Measurements from ENCODE around the gene FASTK.

The FASTK gene

DNA sequence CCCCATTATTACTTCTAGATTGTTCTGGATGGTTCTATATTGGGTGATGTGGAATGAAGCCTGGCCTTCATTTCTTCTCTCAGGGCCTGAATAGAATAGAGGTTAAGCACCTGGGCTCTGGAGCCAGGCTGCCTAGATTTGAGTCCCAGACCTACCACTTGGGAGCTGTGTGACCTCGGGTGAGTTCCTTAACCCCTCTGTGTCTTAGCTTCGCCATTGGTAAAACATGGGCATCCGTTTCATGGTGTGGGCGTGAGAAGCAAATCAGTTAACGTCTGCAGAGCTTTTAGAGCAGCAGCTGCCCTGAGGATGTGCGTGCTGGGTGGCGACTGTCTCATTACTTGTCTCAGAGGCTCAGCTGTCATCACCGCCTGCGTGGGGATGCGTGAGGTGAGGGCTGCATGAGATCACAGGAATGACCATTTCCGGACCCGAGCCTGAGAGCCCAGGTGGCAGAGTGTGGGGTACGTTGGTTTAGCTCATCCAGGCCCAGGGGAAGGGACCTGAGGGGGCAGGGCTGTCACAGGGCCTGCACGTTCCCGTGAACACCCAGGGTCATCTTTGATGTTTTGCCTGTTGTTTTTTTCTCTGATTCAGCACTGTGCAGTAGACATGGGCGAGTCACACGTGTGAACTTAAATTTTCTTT is 15.3 kb upstream of the FASTK start:
- FAIRE-seq, result no peak

DNA sequence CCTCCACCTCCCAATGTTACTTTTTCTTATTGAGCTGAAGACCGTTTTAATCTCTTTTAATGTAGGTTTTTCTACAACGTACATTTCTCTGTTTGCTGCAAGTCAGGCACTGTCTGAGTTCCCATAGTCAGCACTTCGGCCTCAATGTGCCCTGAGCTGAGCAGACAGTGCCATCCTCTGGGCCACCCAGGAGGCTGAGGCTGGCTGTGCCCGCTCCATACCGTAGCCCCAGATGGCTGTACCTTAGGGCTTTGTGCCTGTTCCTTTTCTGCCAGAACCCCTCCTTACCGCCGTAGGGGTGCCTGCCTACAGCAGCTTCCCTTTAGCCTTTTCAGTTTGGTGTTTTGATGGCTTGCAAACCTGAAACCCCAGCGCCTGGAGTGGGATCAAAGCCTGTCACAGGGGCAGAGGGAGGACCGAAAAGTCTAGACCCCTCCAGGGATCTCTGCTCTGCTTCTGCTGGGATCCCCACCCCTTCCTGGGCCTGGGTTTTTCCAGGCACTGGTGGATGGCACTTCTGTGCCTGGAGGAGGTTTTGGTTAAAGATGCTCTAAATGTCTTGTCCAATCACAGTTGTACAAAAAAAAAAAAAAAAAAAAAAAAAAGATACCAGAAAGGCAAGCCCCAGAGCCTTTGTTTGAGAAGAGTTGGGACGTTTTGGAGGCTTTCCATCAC is 14.7 kb upstream of the FASTK start:
- FAIRE-seq, result no peak

DNA sequence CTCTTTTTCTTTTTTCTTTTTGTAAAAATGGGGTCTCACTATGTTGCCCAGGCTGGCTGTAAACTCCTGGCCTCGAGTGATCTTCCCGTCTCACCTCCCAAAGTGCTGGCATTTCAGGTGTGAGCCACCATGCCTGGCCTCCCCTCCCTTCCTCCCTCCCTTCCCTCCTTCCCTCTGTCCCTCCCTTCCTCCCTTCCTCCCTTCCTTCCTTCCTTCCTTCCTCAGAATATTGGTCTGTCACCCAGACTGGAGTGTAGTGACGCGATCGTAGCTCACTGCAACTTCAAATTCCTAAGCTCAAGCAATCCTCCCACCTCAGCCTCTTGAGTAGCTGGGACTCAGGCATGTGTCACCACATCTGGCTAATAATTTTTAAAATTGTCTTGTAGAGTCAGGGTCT is 14.1 kb upstream of the FASTK start:
- no peak for FAIRE-seq

DNA sequence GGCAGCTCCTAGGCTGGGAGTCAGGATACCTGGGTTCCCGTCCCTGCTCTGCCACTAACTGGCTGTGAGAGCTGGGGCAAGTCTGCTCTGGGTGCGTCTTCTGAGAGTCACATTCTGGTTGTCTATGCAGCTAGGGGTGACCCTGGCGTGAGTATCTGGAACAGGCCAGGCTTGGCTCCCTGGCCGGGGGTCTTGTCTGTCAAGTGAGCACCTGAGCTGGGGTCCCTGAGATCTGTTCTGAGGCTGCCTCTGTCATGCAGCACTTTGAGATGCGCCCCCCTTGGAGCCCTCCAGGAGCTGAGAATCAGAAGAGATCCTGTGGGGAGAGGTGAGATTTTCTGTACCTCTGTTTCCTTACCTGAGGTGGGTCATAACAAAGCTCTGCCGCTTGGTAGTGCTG is 13.1 kb upstream of the FASTK start:
- no peak for FAIRE-seq

DNA sequence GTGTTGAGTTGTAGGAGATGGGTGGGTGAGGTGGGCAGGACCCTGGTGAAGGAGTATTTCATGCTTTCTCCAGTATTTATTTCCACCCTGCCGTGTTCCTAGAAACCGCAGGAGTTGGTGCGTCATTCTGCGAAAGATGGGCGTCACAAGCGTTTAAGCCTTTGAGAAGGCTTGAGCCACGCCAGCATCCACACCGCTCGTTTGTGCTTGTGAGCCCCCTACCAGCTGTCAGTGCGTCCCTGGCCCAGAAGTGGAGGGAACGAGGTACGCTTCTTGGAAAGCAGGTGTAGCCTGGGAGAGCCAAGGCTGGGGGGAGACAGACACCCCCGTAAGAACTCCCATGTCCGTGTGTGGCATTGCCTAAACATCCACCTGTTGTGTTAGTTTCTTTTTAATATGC is 11.4 kb upstream of the FASTK start:
- no peak for FAIRE-seq

DNA sequence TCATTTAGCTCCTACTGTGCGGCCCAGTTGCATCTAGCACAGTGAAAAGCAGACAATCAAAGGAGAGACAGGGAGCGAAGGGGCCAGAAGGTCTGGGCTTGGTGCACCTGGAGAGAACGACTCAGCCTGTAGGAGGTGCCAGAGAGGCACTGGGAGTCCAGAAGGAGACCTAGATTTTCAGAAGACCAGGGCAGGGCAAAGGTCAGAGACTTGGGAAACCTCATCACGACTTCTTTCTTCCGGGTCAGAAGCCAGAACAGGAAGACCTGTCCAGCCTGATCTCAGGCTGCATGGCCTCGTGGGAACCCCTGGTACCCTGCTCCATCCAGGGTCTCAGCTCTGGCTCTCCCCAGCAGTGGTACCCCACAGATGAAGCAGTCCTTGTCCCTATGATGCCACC is 10.8 kb upstream of the FASTK start:
- FAIRE-seq, result no peak

DNA sequence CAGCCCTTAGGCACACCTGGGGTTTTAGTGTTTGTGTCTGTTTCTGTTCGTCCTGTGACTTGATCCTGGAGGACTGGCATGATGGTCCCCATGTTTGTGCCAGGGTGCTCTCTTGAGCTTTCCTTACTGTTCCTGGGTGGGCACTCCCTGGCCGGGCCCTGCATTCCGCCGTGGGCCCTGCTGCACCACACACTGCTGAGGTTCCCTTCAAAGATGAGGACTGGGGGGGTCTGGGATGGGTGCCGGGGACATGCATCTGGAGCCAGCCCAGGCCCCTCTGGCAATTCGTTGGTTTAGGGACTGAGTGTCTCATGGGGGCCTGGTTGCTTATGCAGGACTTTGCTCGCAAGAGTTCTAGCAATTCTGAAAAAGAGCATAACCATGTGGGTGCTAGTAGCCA is 10.4 kb upstream of the FASTK start:
- no peak for FAIRE-seq

DNA sequence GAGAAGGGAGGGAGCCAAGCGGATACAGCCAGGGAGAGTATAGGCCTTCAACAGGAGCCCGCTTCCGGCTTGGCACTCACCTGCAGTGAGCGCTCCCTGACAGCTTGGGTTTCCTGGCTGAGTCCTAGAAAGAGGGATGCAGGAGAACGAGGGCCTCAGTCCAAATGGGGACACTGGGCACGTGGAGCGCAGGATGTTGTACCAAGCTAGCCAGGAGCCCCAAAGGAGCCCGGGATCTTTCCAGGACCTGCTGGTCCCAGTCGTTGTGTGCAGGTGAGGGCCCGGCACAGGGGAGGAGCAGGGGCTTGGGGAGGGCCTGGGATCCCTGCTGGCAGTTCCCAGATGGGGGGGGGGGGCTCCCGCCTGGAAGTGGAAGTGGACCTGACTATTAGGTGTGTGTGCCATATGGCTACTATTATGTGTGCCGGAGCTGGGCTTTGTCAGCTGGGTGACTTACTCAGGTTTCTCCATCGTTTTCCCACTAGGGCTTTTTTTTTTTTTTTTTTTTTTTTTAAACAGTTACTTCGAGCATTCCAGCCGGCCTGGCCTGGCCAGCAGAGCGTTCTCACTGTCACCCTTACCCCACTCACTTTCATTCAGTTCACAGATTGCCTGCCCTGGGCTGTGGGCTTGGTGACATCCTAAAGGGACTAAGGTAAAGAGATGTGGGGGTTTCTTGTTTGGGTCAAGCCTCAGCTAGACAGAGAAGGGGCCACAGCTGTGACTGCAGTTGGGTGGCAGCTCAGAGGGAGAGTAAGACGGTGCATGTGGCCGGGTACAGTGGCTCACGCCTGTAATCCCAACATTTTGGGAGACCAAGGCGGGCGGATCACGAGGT is 9.5 kb upstream of the FASTK start:
- FAIRE-seq, result no peak

DNA sequence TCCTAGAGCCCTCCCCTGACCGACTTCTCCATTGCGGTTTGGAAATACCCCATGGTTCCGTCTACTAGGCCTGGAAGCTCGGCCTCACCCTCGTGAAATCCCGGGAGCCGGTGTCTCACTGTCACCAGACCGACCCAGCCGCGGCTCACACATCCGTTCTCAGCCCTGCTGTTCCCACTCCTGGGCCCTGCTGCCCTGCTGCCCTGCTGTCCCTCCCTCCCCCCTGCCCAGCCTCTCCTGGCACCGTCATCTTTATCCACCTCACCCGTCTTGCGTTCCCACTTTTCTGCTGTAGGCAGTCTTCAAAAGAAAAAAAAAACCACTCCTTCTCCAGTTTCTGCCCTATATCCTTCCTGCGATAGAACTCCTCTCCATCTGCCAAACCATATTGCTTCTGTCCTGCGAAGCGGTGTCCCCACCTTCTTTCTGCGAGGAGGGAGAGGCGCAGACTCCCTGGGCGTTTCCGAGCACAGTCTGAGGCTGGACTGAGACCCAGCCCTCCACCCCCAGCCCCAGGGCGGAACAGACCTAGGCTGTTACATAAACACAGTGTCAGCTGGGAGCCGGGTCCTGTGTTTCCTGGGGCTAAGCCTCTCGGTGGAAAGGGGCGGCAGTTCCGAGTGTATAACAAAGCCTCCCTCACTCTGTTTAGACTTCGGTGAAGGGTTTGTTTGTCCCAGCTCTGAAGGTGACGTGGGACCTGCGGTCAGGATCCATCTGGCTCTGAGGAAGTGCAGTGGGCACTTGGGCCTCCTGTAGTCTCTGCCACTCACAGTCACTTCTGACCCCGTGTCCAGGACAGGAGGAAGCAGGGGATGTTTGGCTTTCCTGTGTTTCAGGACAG is 8.5 kb upstream of the FASTK start:
- FAIRE-seq, result no peak

DNA sequence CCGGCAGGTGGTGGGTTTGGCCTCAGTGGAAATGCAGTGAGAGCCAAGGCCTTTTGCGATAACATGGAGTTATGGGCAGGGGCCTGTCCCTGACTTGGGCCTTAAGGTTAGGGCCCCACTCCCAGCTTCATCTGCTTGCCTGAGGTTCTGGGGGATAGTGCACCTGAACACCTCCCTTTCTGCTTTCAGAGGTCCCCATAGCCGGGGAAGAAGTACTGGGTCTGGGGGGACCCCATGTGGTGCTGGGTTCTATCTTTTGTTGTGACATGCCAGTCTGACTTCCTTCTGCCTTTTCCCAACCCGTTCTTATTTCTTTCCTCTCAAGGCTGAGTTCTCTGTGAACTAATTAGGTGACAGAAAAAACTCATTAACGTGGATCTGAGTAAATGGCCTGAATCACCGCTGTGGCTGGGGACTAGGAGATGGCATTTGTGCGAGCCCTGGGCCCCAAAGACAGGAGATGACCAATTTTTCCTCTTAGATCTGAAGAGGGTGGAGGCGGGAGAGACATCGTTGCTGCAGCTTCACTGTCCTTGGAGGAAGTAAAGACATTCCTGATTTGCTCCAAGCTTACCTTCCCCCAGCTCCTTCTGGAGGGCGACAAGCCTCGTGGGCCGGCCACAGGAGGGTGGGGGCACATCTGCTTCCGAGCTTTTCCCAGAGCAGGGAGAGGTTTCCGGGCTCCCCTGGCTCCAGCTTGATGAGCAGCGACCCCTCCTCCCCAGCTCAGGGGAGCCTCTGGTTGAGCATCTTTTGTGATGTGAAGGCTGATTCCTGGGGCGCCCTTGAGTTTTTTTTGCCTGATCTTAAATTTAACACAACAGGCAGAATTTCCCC is 7.6 kb upstream of the FASTK start:
- no peak for FAIRE-seq

DNA sequence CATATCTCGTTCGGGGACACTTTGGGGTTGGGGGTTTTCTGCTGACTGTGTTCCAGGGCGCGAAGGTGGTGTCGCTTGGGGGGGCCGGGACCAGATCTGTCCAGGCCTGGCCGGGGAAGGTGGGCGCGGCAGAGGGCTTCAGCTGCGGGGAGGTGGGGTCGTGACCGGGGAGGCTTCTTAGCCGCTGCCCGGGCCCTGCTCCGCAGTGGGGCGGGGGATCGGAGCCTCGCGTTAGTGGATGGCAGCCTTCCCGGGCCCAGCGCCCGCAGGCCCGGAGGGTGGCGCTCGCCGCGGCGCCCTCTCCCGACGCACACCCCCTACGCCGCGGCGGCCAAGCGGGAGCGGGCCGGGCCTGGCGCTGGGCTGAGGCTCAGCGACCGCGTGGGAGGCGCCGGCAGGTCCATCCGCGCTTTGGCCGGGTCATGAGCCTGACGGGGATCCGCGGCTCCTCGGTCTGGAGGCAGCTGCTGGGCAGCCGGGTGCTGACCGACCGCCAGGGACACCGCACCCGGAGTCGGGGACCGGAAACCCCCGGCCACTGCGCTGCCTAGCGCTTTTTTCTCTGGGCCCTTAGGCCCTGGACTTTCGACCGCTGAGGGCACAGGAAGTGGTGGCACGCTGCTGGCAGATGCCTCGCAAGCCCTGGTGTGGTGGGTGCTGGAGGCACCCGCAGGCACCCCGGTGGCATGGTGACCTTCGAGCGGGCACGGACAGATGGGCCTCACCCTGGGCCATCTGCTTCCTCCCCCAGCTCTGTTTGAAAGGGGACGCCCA is 6.8 kb upstream of the FASTK start:
- no peak for FAIRE-seq

DNA sequence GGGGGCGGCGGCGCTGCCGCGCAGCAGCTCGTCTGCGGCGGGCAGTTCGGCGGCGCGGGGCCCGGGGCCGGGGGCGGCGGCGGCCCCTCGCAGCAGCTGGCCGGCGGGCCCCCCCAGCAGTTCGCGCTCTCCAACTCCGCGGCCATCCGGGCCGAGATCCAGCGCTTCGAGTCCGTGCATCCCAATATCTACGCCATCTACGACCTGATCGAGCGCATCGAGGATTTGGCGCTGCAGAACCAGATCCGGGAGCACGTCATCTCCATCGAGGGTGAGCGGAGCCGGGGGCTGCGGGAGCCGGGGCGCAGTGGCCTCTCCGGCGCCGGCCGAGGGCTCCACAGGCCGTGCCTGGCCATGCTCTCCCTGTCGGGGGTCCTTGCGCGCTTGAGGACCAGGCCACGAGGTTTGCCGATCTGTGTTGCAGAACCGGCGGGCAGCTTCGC is 6.2 kb upstream of the FASTK start:
- no peak for FAIRE-seq

DNA sequence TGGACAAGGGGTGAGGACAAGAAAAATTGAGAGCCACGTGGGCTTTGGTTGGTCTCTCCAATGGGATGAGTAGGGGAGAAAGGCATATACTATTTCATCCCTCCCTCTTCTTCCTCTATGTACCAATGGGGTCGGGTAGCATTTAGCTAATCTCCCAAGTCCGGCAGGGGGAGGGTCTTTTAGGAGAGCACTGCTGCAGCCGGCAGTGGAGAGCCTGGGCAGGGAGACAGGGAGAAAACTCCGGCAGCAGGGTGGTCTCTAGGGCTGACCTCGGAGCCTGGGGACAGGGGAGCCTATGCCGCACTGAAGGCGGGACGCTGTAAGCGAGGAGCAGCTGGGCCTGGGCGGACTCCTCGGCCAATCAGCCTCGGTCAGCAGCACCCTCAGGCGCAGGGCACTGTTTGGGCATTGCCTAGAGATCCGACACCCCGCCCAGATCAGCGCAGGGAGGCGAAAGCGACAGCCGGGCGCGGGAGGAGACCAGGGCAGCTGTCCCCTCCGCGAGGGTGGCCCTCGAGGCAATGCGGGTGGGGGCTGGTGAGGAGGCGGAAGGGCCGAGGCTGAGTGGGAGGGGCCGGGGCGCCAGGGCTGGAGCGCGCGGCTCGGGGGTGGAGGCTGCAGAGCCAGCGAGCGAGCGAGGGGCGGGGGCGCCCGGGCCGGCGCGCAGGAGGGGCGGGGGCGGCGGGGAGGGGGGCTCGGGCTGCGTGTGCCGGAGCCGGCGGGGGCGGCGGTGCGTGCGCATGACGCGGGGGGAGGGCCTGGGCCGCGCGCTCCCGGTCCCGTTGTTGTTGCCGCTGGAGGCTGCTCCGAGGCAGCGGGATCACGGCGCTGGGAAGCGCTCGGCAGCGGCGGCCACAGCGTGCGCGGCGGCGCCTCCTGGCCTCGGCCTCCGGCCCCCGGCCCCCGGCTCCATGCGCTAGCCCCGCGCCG is 5.3 kb upstream of the FASTK start, which contains the start of gene AGAP3:
AGAP3 (plus strand) TSS at position 785 of the 930 bp plus-strand sequence. CDS start 267 bp downstream, outside the sequence.
- no peak for FAIRE-seq

DNA sequence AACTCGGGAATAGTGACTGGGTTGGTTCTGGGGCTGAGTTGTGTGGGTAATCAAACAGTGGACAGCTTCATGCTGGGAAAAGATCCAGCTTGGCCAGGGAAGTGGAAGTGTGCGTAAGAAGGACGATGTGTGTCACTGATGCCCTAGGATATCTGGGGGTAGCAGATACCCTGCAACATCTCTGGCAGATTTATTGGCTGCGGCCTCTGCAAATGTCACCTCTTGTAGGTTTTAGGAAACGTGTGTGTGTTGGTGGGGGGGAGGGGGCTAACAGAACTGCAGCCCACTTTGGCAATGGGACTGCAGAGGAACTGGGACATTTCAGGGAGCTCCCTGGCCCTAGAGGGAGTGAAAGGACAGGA is 4.7 kb upstream of the FASTK start:
- no peak for FAIRE-seq

DNA sequence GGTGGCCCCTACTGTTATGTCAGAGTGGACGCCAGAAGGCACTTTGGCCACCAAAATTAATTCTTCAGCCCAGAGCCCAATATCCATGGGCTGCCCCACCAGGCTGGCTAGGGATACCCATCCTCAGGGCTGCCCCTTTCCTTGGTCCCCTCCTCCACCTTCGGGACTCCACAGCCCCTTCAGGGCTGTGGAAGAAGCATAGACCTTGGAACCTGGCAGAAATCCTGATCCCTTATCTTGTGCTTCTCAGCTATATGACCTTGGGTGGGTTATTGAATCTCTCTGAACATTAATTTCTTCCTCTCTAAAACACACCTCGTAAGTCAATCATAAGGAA is 3.2 kb upstream of the FASTK start:
- no peak for FAIRE-seq

DNA sequence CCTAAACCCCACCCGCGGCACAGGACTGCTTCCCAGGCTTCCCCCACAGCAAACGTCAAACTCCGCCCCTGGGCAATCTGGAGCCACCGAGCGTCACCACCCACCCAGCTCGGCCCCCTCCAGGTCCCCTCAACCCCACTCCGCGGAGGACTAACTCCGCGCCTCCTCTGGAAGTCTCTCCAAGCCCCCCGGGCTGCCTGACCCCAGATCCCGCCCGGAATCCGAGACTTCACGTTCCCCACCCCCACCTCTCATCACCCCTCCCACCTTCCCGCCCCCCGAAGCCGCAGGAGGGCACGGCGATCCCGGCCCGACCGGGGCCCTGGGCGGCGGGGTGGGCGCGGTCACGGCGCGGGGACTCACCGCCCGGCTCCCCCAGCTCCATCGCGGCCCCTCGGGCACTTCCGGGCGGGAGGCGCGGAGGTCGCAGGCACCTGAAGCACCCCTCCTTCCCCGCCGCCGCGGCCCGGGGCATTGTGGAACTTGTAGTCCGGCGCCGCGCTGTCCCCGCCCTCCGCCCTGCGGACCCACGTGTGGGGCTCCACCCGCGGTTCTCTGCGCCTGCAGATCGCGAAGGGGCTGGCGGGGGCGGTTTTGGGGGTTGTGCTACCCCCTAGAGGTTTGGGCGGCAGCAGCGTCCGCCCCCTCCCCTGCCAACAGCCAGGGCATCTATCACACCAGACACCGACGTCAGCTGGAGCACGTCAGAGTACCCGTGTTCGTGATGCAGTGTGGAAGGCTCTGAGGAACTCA is 2.6 kb upstream of the FASTK start, which contains the start of gene TMUB1:
TMUB1 (minus strand) TSS at position 423 of the 753 bp plus-strand sequence. CDS start 930 bp downstream, outside the sequence.
- FAIRE-seq, result no peak

DNA sequence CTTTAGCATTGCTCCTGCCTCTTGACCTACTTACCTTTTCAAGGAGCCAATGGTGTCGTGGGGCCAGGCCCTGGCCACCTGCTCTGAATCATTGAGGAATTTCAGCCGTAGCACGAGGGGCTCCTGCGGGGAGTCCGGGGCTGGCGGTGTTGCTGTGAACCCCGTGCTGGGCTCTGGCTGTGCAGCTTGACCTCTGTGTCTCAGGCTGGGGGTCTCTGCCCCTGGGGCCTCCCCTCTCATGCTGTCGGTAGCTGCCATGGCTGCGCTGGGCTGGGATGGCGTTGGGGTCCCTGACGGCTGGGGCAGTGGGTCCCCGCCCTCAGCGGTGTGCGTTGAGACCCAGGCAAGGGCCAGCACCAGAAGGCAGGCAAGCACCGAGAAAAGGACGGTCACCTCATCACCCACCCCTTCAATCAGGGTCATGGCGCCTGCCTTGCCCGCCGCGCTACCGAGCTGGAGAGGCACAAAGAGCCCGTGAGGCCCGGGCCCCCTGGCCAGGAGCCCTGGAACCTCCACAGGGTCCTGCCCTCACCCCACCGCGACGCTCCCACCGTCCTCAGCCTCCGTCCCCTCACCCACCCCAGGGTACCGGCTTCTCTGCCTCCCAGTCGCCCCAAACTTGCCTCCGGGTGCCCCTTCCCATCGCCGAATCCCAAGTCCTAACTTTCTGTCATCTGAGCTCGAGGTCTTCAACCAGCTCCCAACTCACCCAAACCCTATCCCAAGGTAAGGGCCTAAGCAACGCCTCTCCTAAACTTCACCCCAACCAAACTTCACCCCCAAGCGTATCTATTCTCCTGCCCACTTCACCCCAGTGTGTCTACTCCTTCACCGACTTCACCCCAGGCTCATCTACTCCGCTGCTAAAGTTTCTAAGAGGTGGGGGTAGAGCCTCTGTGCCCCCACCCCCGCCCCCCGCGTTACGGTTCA is 1.8 kb upstream of the FASTK start:
- no peak for FAIRE-seq

Data from colon (tissue), 2 donors.